CD4-positive, alpha-beta T cell (primary cell): ENCODE results near the gene INPP4B. TPM values are rescaled to one million over a fixed set of nuclear protein-coding genes. Genes with fewer than 3 reads are reported as not detected.

Experiments
- ATAC-seq: fragments of 200-7000 bp; cut with Tn5 transposase; one replicate; pipeline ENCODE4 v1.10.0; 2022; ENCODE audit warnings: mild to moderate bottlenecking; ENCODE audit not compliant: poor library complexity
- CTCF ChIA-PET: fragments of 350-600 bp; sonication (Branson Sonifier 250); formaldehyde crosslinking; loops from one replicate; lab custom pipeline; 2021; ENCODE audit warnings: antibody characterized with exemption, inconsistent platforms; lab: Charles Lee
- POLR2A ChIA-PET: fragments of 350-600 bp; sonication (Branson Sonifier 250); formaldehyde crosslinking; loops from one replicate; lab custom pipeline; 2021; ENCODE audit warnings: antibody characterized with exemption, inconsistent platforms; lab: Charles Lee
- DNase-seq, 14 experiments: peaks; one replicate each; pipeline ENCODE4 v3.0.0-alpha.2; 2013 to 2020; ENCODE audit warnings: mixed read lengths in 2 of 14
- H3K27ac ChIP-seq, 2 donors: one replicate each; pipeline versions ENCODE4 v1.5.1 to v1.7.0; 2013; ENCODE audit warnings: low read length in 2 of 2, low read depth in 1 of 2, mild to moderate bottlenecking in 1 of 2
- H3K27me3 ChIP-seq, 2 experiments: 1 replicate in 1 of 2; 2 replicates in 1 of 2; pipeline versions ENCODE4 v1.6.1 to v1.7.0; 2013; ENCODE audit warnings: low read length in 2 of 2, control low read depth in 1 of 2, mild to moderate bottlenecking in 1 of 2, moderate library complexity in 1 of 2; ENCODE audit not compliant: insufficient read depth in 2 of 2, control insufficient read depth in 1 of 2
- H3K36me3 ChIP-seq: one replicate; pipeline ENCODE4 v1.6.1; 2013; ENCODE audit warnings: low read length, control low read depth; ENCODE audit not compliant: insufficient read depth
- H3K4me1 ChIP-seq: one replicate; pipeline ENCODE4 v1.6.1; 2013; ENCODE audit warnings: low read length, control low read depth; ENCODE audit not compliant: insufficient read depth
- H3K4me3 ChIP-seq: one replicate; pipeline ENCODE4 v1.5.1; 2013; ENCODE audit warnings: mild to moderate bottlenecking, low read length, moderate library complexity
- H3K9me3 ChIP-seq, 2 experiments: 1 replicate in 1 of 2; 2 replicates in 1 of 2; pipeline versions ENCODE4 v1.6.1 to v1.7.0; 2013; ENCODE audit warnings: low read length in 2 of 2, mild to moderate bottlenecking in 2 of 2, control low read depth in 1 of 2, moderate library complexity in 1 of 2; ENCODE audit not compliant: control insufficient read depth in 1 of 2, insufficient read depth in 1 of 2
- H3K27ac Mint-ChIP-seq: one replicate; pipeline ENCODE4 v1.8.0; 2020; ENCODE audit warnings: mixed read lengths
- H3K27me3 Mint-ChIP-seq: one replicate; pipeline ENCODE4 v1.8.0; 2021; ENCODE audit warnings: mixed read lengths
- H3K36me3 Mint-ChIP-seq: one replicate; pipeline ENCODE4 v1.8.0; 2021; ENCODE audit warnings: low read depth, mixed read lengths
- H3K4me1 Mint-ChIP-seq: one replicate; pipeline ENCODE4 v1.8.0; 2021; ENCODE audit warnings: low read depth, mixed read lengths
- H3K4me3 Mint-ChIP-seq: one replicate; pipeline ENCODE4 v1.8.0; 2020; ENCODE audit warnings: mild to moderate bottlenecking, mixed read lengths
- H3K9me3 Mint-ChIP-seq: one replicate; pipeline ENCODE4 v1.8.0; 2020; ENCODE audit warnings: mixed read lengths
- intact Hi-C, 2 experiments: fragments of 100-400 bp; cut with DNase I in 1 of 2; cut with micrococcal nuclease in 1 of 2; formaldehyde crosslinking; loops; one replicate each; pipeline versions ENCODE4 v1.15.1 to v1.9.0; 2023 to 2025; cut with DNase I, micrococcal nuclease
- total RNA-seq, 174 experiments: library from RNA in 2 of 174; stranded (reverse) in 2 of 174; gene quantifications; one replicate each; pipeline ENCODE4 v1.2.3 and lab custom pipeline; 2021 to 2026
- TF ChIP-seq, protein P1 (sequence below): fragments of 200-600 bp; IDR thresholded peaks from one replicate; pipeline ENCODE4 v1.8.0; 2022; ENCODE audit warnings: antibody characterized with exemption, mild to moderate bottlenecking

INPP4B gene
- total RNA-seq, 2 experiments from 2014 or later: 50.7 to 53.8 TPM

DNA sequence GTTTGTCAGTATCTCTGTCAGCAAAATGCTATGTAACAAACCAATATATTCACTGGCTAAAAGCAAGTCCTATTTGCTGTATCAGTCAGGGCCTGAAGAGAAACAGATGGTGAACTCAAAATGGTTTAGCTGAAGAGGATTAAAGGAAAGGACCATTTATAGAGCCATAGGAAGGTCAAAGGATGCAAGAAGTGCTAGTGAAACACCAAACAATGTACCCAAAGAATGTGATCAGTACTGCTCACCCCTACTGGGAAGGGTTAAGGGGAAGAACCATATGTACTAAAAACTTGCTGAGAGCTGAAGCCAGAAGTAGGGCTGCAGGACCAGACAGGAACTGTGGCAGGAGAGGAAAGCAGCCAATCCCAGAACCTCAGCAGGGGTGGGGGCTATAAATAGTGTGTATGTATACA, 479.3 kb downstream of the INPP4B start:
- Mint-ChIP-seq H3K27ac (peak overlapping the region; percentile 86), H3K4me1 (peaks cover 86% of the 10 kb centered on the region), H3K4me3 (peak overlapping the region; percentile 69), H3K27me3 (no peaks in the 10 kb centered on the region), H3K9me3 (peaks cover 8% of the 10 kb centered on the region), H3K36me3 (peaks cover 53% of the 10 kb centered on the region)
- TF ChIP-seq, protein P1, sequence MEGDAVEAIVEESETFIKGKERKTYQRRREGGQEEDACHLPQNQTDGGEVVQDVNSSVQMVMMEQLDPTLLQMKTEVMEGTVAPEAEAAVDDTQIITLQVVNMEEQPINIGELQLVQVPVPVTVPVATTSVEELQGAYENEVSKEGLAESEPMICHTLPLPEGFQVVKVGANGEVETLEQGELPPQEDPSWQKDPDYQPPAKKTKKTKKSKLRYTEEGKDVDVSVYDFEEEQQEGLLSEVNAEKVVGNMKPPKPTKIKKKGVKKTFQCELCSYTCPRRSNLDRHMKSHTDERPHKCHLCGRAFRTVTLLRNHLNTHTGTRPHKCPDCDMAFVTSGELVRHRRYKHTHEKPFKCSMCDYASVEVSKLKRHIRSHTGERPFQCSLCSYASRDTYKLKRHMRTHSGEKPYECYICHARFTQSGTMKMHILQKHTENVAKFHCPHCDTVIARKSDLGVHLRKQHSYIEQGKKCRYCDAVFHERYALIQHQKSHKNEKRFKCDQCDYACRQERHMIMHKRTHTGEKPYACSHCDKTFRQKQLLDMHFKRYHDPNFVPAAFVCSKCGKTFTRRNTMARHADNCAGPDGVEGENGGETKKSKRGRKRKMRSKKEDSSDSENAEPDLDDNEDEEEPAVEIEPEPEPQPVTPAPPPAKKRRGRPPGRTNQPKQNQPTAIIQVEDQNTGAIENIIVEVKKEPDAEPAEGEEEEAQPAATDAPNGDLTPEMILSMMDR: no peak
- intact Hi-C loops: loop anchor here in 1 of 2 experiments (2.0 kb wide), 1 partner anchor 40 kb away; no protein-coding TSS in a partner anchor
- H3K4me1 ChIP-seq: peaks cover 31% of the 10 kb centered on the region
- no peak for DNase-seq
- peaks cover 10% of the 10 kb centered on the region for H3K36me3 ChIP-seq
- H3K27me3 ChIP-seq: no peaks in the 10 kb centered on the region
- no peaks in the 10 kb centered on the region for H3K9me3 ChIP-seq
- no peak overlapping the region for H3K27ac ChIP-seq
- ChIA-PET CTCF (interaction anchor here (0.6 to 2.4 kb wide), 7 partner anchors 9 to 48 kb away, joined by 3 to 9 read pairs (median 3); no protein-coding TSS in a partner anchor), POLR2A (interaction anchor here (1.0 to 4.6 kb wide), 6 partner anchors 10 to 40 kb away, joined by 3 to 25 read pairs (median 5); no protein-coding TSS in a partner anchor)
- H3K4me3 ChIP-seq: no peak overlapping the region
- peak; percentile 58 for ATAC-seq

DNA sequence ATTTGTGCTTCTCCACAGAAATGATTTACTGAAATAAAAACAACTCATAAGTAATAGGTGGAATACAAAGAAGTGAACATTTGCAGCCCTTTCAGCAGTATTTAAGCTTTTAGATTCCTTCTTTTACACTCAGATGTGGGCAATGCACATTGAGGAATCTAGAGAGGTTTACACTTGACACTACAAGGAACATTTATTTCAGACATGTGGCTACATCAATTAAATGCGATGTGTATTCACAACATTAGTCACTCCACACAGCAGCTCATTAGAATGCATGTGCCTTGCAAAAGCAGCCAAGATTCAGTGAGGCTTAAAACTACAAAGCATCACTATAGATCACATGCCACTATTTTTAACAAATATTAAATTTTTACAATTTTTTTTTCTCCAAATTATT, 480.7 kb downstream of the INPP4B start:
- no peak for DNase-seq
- peaks cover 2% of the 10 kb centered on the region for H3K9me3 Mint-ChIP-seq
- peaks cover 10% of the 10 kb centered on the region for H3K36me3 ChIP-seq
- H3K27ac Mint-ChIP-seq: peak overlapping the region; percentile 73
- no peaks in the 10 kb centered on the region for H3K27me3 ChIP-seq
- H3K27me3 Mint-ChIP-seq: no peaks in the 10 kb centered on the region
- ChIA-PET CTCF (interaction anchor here (0.9 to 1.4 kb wide), 6 partner anchors 9 to 70 kb away, joined by 3 to 5 read pairs (median 4); no protein-coding TSS in a partner anchor), POLR2A (interaction anchor here (1.2 to 4.6 kb wide), 4 partner anchors 9 to 41 kb away, joined by 3 to 21 read pairs (median 9); no protein-coding TSS in a partner anchor)
- H3K4me1 Mint-ChIP-seq: peaks cover 84% of the 10 kb centered on the region
- TF ChIP-seq, protein P1: no peak
- no peaks in the 10 kb centered on the region for H3K9me3 ChIP-seq
- peaks cover 42% of the 10 kb centered on the region for H3K36me3 Mint-ChIP-seq
- H3K4me1 ChIP-seq: peaks cover 31% of the 10 kb centered on the region
- no peak for ATAC-seq
- no peak overlapping the region for H3K27ac ChIP-seq
- intact Hi-C loops: no loop called here
- H3K4me3 ChIP-seq: no peak overlapping the region
- peak overlapping the region; percentile 8 for H3K4me3 Mint-ChIP-seq

DNA sequence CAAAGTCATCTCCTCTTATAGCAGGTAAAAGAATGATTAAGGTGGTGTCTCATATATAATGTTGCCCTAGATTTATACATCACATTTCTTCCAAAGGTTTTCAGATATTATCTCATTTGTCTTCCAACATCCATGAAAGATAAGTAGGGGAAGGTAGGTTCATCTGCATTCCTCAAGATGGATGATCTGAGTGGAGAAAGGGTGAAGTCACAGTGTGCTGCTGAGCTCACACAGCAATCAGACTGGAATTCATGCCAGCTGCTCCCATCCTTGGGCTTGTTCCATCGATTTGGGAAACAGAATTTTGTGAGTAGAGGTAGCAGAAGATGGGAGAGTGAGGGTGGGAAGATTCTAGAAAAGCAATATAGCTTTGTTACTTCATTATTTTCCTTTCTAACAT, 482.4 kb downstream of the INPP4B start:
- ChIA-PET POLR2A (interaction anchor here (2.0 kb wide), 1 partner anchor 9 kb away, joined by 13 read pairs; no protein-coding TSS in a partner anchor), CTCF (interaction anchor here (1.3 to 1.5 kb wide), 2 partner anchors 15 to 204 kb away, joined by 3 to 5 read pairs; no protein-coding TSS in a partner anchor)
- H3K4me1 ChIP-seq: peaks cover 25% of the 10 kb centered on the region
- no peak for ATAC-seq
- H3K4me3 ChIP-seq: no peak overlapping the region
- DNase-seq: no peak
- Mint-ChIP-seq H3K27me3 (no peaks in the 10 kb centered on the region), H3K4me3 (no peak overlapping the region), H3K27ac (peak overlapping the region; percentile 73), H3K9me3 (peaks cover 2% of the 10 kb centered on the region), H3K36me3 (peaks cover 41% of the 10 kb centered on the region), H3K4me1 (peaks cover 90% of the 10 kb centered on the region)
- TF ChIP-seq, protein P1: no peak
- intact Hi-C loops: loop anchor here in 1 of 2 experiments (5.0 kb wide), 1 partner anchor 199 kb away; no protein-coding TSS in a partner anchor
- peaks cover 10% of the 10 kb centered on the region for H3K36me3 ChIP-seq
- no peaks in the 10 kb centered on the region for H3K9me3 ChIP-seq
- no peak overlapping the region for H3K27ac ChIP-seq
- no peaks in the 10 kb centered on the region for H3K27me3 ChIP-seq
